Measurements from ENCODE around the gene EPAS1.

DNA sequence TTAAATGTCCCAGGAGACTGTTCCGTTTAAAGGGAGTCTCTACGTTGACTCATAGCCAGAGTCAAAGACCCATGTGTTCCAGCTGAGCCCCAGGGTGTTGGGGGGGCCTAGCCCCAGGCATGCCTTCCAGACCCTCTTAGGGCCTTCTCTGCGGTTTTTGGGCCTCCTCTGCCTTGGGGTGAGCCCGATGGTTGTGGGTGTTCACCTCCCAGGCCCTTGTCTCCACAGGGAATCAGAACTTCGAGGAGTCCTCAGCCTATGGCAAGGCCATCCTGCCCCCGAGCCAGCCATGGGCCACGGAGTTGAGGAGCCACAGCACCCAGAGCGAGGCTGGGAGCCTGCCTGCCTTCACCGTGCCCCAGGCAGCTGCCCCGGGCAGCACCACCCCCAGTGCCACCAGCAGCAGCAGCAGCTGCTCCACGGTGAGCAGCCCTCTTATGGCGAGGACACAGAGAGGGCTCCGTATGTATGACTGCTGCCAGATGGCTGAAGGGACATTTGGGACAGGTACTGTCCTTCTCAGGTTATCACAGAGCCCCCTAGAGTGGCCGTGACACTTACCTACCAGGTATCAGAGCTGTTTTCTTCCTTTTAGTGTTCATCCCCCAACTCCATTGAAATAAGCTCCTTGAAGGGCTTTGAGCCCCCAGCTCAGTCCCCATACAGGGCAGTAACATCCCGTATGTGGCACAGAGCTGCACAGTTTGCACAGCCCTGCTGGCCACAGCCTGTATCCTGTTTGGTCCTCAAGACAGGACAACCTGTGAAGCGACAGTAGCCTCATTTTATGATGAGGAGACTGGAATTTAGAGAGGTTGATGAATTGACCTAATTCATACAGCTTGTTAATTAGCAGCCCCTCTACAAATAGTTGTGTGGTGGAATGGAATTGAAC, 80.7 kb downstream of the EPAS1 start:
- TF ChIP-seq KAT7 (CRISPR knock-in tag; IDR thresholded peaks at IDR 0.05; ENCODE audit: borderline replicate concordance): no peak
- TF ChIP-seq SMC3 (conservative IDR thresholded peaks at IDR 0.05; ENCODE audit: insufficient read depth, low read depth, low read length): no peak
- no peak for TF ChIP-seq ATF7 (IDR thresholded peaks at IDR 0.05)
- no peak for TF ChIP-seq MYC (IDR thresholded peaks at IDR 0.05; ENCODE audit: low read depth, low read length)
- TF ChIP-seq MYC (CRISPR knock-in tag; IDR thresholded peaks at IDR 0.05; ENCODE audit: borderline replicate concordance, low read depth): no peak
- TF ChIP-seq EZH2 (IDR thresholded peaks at IDR 0.05; ENCODE audit: borderline replicate concordance, low read depth, low read length): no peak
- TF ChIP-seq PHF8 (IDR thresholded peaks at IDR 0.05; ENCODE audit: borderline replicate concordance, low read length): no peak
